ENCODE results near the gene SLC44A3.
"Not testable (repeated sequence)": the region's sequence is repeated elsewhere in the genome, so short reads cannot be mapped to it uniquely, and the experiment has no call there.

SLC44A3 gene

GRCh38 chr1:94937820-94938219 is 117.7 kb downstream of the SLC44A3 start:
- DNase-seq: no peak

- no peak for DNase-seq
Measured at GRCh38 chr1:94940738-94941137, 120.6 kb downstream of the SLC44A3 start.

- not testable (repeated sequence) for DNase-seq
Measured at GRCh38 chr1:94941480-94941879, 121.3 kb downstream of the SLC44A3 start.

DNA sequence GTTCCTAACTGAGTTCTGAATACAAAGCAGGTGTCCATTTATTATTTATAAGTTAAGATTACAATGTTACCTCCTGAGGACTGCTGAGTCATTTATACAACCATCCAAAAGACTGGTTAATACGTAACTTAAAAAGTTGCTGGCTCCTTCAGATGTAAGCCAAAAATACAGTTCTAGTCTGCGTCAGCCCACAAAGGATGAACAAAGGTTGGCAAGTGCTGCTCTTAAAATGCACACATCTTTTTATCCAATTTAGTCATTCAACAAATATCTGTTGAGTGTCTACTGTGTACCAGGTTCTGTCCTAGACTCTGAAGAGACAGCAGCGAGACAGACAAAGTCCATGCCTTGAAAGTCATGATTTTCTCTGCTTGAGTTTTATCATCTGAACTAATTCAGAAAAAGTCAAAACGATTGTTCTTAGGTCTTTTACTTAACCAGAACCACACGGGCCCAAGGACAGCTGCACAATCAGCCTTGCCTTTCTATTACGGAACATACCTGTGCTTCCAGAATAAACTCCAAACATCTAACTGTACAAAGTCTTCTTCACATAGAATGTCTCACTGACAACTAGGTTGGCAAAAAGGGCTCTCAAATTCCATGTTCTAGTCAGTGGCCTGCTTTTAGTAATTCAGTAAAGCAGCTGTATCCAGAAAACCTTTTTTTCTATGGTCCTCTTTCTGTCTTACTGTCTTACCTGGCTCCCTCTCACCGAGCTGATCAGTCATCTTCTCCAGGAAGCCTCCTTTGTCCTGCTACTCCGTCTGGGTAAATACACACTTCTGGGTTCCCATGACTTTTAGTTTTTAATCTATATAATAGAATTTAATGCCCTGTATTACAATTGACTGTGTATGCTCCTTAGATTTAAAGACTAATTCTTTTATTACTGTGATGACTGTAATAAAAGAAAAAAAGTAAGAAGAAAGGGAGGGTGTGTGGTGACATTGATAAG is 122.3 kb downstream of the SLC44A3 start:
- DNase-seq: no peak
